H1 (cell line): ENCODE measurements around the gene ZSCAN18. TPM values are rescaled to one million over a fixed set of nuclear protein-coding genes. Genes with fewer than 3 reads are reported as not detected.
"Not testable (repeated sequence)": the region's sequence is repeated elsewhere in the genome, so short reads cannot be mapped to it uniquely, and the experiment has no call there.

Source experiments
- CTCF ChIA-PET: fragments of 300-600 bp; sonication (Branson Sonifier 250); formaldehyde crosslinking; loops from one replicate; lab custom pipeline; 2021; ENCODE audit not compliant: partially characterized antibody; lab: Charles Lee
- POLR2A ChIA-PET: fragments of 300-600 bp; sonication (Branson Sonifier 250); formaldehyde crosslinking; loops from one replicate; lab custom pipeline; 2021; ENCODE audit warnings: inconsistent platforms; ENCODE audit not compliant: partially characterized antibody; lab: Charles Lee
- DNase-seq, 2 experiments: peaks; one replicate each; pipeline versions ENCODE4 v3.0.0 to v3.0.0-alpha.2; 2010 to 2022; ENCODE audit warnings: low spot score in 2 of 2, low read depth in 1 of 2, mixed read lengths in 1 of 2
- FAIRE-seq: peaks from 2 replicates; lab custom pipeline; 2011; peaks lifted over from hg19 to GRCh38; lab: Jason Lieb, UNC
- H2AFZ ChIP-seq: 2 replicates; pipeline ENCODE4 v1.8.1; 2012; ENCODE audit warnings: low read length, inconsistent platforms
- H2AK5ac ChIP-seq: 2 replicates; pipeline ENCODE4 v1.6.1; 2013; ENCODE audit warnings: low read depth, low read length
- H2BK120ac ChIP-seq: replicated peaks from 2 replicates; pipeline ENCODE3; 2013; ENCODE audit warnings: low read depth, low read length, inconsistent platforms
- H2BK12ac ChIP-seq: 2 replicates; pipeline ENCODE4 v1.6.1; 2013; ENCODE audit warnings: low read depth, low read length
- H2BK15ac ChIP-seq: 2 replicates; pipeline ENCODE4 v1.6.1; 2013; ENCODE audit warnings: low read length
- H2BK20ac ChIP-seq: 2 replicates; pipeline ENCODE4 v1.6.1; 2013; ENCODE audit warnings: low read length
- H2BK5ac ChIP-seq: 2 replicates; pipeline ENCODE4 v1.6.1; 2013; ENCODE audit warnings: low read depth, low read length
- H3K14ac ChIP-seq: 2 replicates; pipeline ENCODE4 v1.6.1; 2013; ENCODE audit warnings: inconsistent platforms; ENCODE audit not compliant: insufficient read length
- H3K18ac ChIP-seq: 2 replicates; pipeline ENCODE4 v1.6.1; 2013; ENCODE audit warnings: low read length; ENCODE audit errors: extremely low read depth
- H3K23ac ChIP-seq: 2 replicates; pipeline ENCODE4 v1.6.1; 2013; ENCODE audit warnings: inconsistent platforms; ENCODE audit not compliant: insufficient read length
- H3K23me2 ChIP-seq: 2 replicates; pipeline ENCODE4 v1.6.1; 2013; ENCODE audit warnings: low read depth, low read length
- H3K27ac ChIP-seq: 2 replicates; pipeline ENCODE4 v1.6.1; 2011; ENCODE audit warnings: low read depth, low read length, inconsistent platforms
- H3K27me3 ChIP-seq, 4 experiments: replicated peaks in 1 of 4; 1 replicate in 1 of 4; 2 replicates in 3 of 4; pipeline versions ENCODE4 v1.6.1 to v1.8.1; 2011 to 2013; ENCODE audit warnings: low read length in 3 of 4, mild to moderate bottlenecking in 3 of 4, inconsistent platforms in 2 of 4, mixed read lengths in 2 of 4, moderate library complexity in 1 of 4; ENCODE audit not compliant: control insufficient read depth in 3 of 4, insufficient read depth in 3 of 4; ENCODE audit errors: extremely low read depth in 1 of 4
- H3K36me3 ChIP-seq, 4 experiments: 2 replicates each; pipeline versions ENCODE4 v1.6.1 to v1.8.1; 2011 to 2013; ENCODE audit warnings: mild to moderate bottlenecking in 4 of 4, low read length in 3 of 4, moderate library complexity in 2 of 4, control low read depth in 1 of 4, inconsistent platforms in 1 of 4; ENCODE audit not compliant: insufficient read depth in 4 of 4, control insufficient read depth in 2 of 4
- H3K4ac ChIP-seq: replicated peaks from 2 replicates; pipeline ENCODE3; 2013; ENCODE audit warnings: low read length, low read depth, mixed read lengths, inconsistent platforms; ENCODE audit not compliant: insufficient read length
- H3K4me1 ChIP-seq, 4 experiments: replicated peaks in 1 of 4; 1 replicate in 1 of 4; 2 replicates in 3 of 4; pipeline versions ENCODE4 v1.6.1 to v1.8.1; 2011 to 2013; ENCODE audit warnings: low read length in 3 of 4, inconsistent platforms in 2 of 4, mixed read lengths in 1 of 4; ENCODE audit not compliant: insufficient read depth in 4 of 4, control insufficient read depth in 3 of 4
- H3K4me2 ChIP-seq, 2 experiments: 2 replicates each; pipeline versions ENCODE4 v1.6.1 to v1.8.1; 2011 to 2013; ENCODE audit warnings: low read depth in 2 of 2, low read length in 2 of 2, control low read depth in 1 of 2, inconsistent platforms in 1 of 2, mild to moderate bottlenecking in 1 of 2; ENCODE audit not compliant: insufficient read depth in 1 of 2
- H3K4me3 ChIP-seq, 4 experiments: fragments of 200-600, 300-600 bp in 1 of 4; sonication (generic), shearing (Covaris generic), sonication (Bioruptor Twin) in 1 of 4; 2 replicates each; pipeline versions ENCODE4 v1.5.1 to v1.8.1; 2011 to 2016; ENCODE audit warnings: low read length in 4 of 4, low read depth in 3 of 4, control low read depth in 2 of 4, inconsistent platforms in 2 of 4, mild to moderate bottlenecking in 2 of 4, mixed read lengths in 1 of 4, moderate library complexity in 1 of 4; ENCODE audit not compliant: insufficient read depth in 2 of 4; ENCODE audit errors: extremely low read depth in 1 of 4
- H3K56ac ChIP-seq: replicated peaks from 2 replicates; pipeline ENCODE3; 2013; ENCODE audit warnings: low read depth, mild to moderate bottlenecking, mixed read lengths, low read length, inconsistent platforms; ENCODE audit not compliant: insufficient read length
- H3K79me1 ChIP-seq: 2 replicates; pipeline ENCODE4 v1.6.1; 2013; ENCODE audit warnings: low read depth, low read length, control low read depth
- H3K79me2 ChIP-seq, 2 experiments: 2 replicates each; pipeline versions ENCODE4 v1.6.1 to v1.8.1; 2012 to 2013; ENCODE audit warnings: low read length in 2 of 2, mild to moderate bottlenecking in 2 of 2, inconsistent platforms in 1 of 2; ENCODE audit not compliant: insufficient read depth in 2 of 2, control insufficient read depth in 1 of 2
- H3K9ac ChIP-seq, 4 experiments: replicated peaks in 1 of 4; 1 replicate in 1 of 4; 2 replicates in 3 of 4; pipeline versions ENCODE4 v1.6.1 to v1.8.1; 2011 to 2013; ENCODE audit warnings: low read depth in 3 of 4, low read length in 3 of 4, control low read depth in 2 of 4, mild to moderate bottlenecking in 2 of 4, moderate library complexity in 2 of 4, inconsistent platforms in 1 of 4; ENCODE audit errors: extremely low read depth in 1 of 4
- H3K9me3 ChIP-seq, 2 experiments: 2 replicates each; pipeline versions ENCODE4 v1.6.1 to v1.8.1; 2012 to 2013; ENCODE audit warnings: mild to moderate bottlenecking in 2 of 2, moderate library complexity in 2 of 2, control low read depth in 1 of 2, inconsistent platforms in 1 of 2, low read depth in 1 of 2, low read length in 1 of 2, mixed read lengths in 1 of 2; ENCODE audit not compliant: insufficient read depth in 2 of 2
- H4K20me1 ChIP-seq, 2 experiments: replicated peaks in 1 of 2; 2 replicates each; pipeline versions ENCODE3 to v1.8.1; 2011 to 2013; ENCODE audit warnings: inconsistent platforms in 2 of 2, low read length in 2 of 2, mild to moderate bottlenecking in 1 of 2; ENCODE audit not compliant: insufficient read depth in 2 of 2, control insufficient read depth in 1 of 2
- H4K5ac ChIP-seq: 2 replicates; pipeline ENCODE4 v1.6.1; 2013; ENCODE audit warnings: low read length, low read depth, mixed read lengths, inconsistent platforms; ENCODE audit not compliant: insufficient read length
- H4K8ac ChIP-seq: 2 replicates; pipeline ENCODE4 v1.8.0; 2013; ENCODE audit warnings: mild to moderate bottlenecking, moderate library complexity, low read length, inconsistent platforms; ENCODE audit not compliant: insufficient read depth; ENCODE audit errors: extremely low read depth
- H4K91ac ChIP-seq: replicated peaks from 2 replicates; pipeline ENCODE3; 2013; ENCODE audit warnings: low read length, mixed read lengths, inconsistent platforms; ENCODE audit not compliant: insufficient read length
- CBX8 ChIP-seq: fragments of 300-800, 300-1000 bp; sonication (generic); IDR thresholded peaks from 2 replicates; pipeline ENCODE4 v1.7.1; 2016; ENCODE audit warnings: low read depth, low read length, borderline replicate concordance
- CREB1 ChIP-seq: IDR thresholded peaks from 2 replicates; pipeline ENCODE4 v1.6.1; 2012; ENCODE audit warnings: inconsistent platforms
- GTF2F1 ChIP-seq: IDR thresholded peaks from 2 replicates; pipeline ENCODE4 v1.6.1; 2012; ENCODE audit warnings: low read depth, low read length, improper control_type of control experiment, borderline replicate concordance
- NRF1 ChIP-seq: IDR thresholded peaks from 2 replicates; pipeline ENCODE4 v1.6.1; 2011; ENCODE audit warnings: mild to moderate bottlenecking, low read depth, low read length, improper control_type of control experiment
- POLR2AphosphoS5 ChIP-seq: IDR thresholded peaks from 2 replicates; pipeline ENCODE4 v1.6.1; 2011; ENCODE audit warnings: low read depth, low read length
- SAP30 ChIP-seq: fragments of 300-600 bp; sonication (generic); IDR thresholded peaks from 2 replicates; pipeline ENCODE4 v1.7.1; 2012; ENCODE audit warnings: low read length, moderate library complexity, mild to moderate bottlenecking, inconsistent platforms; ENCODE audit not compliant: insufficient read depth, insufficient replicate concordance
- SIRT6 ChIP-seq: IDR thresholded peaks from one replicate; pipeline ENCODE4 v1.7.1; 2012; ENCODE audit warnings: low read length, inconsistent platforms
- SIX5 ChIP-seq: IDR thresholded peaks from 2 replicates; pipeline ENCODE4 v1.6.1; 2011; ENCODE audit warnings: mild to moderate bottlenecking, low read depth, low read length
- SRF ChIP-seq: IDR thresholded peaks from 2 replicates; pipeline ENCODE4 v1.6.1; 2011; ENCODE audit warnings: mild to moderate bottlenecking, low read depth, low read length, moderate library complexity
- SUZ12 ChIP-seq: fragments of 200-600 bp; sonication (generic); IDR thresholded peaks from 2 replicates; pipeline ENCODE4 v1.6.1; 2012; ENCODE audit warnings: mild to moderate bottlenecking, inconsistent platforms, low read length, moderate library complexity, mixed read lengths
- TAF1 ChIP-seq: IDR thresholded peaks from 2 replicates; pipeline ENCODE4 v1.6.1; 2011; ENCODE audit warnings: mild to moderate bottlenecking, low read depth, low read length
- YY1 ChIP-seq: IDR thresholded peaks from 2 replicates; pipeline ENCODE4 v1.6.1; 2011; ENCODE audit warnings: low read depth, mild to moderate bottlenecking, low read length
- WGBS, 2 experiments: shearing (Covaris generic) in 1 of 2; methylation state at CpG; one replicate each; pipeline versions ENCODE4 v1.1.6 to v1.1.7; 2013 to 2015; ENCODE audit warnings: low lambda C conversion rate in 2 of 2, mixed read lengths in 2 of 2, inconsistent platforms in 1 of 2, low coverage in 1 of 2, missing lambda C conversion rate in 1 of 2; ENCODE audit not compliant: insufficient replicate concordance in 2 of 2, insufficient coverage in 1 of 2, insufficient read length in 1 of 2; ENCODE audit errors: extremely low coverage in 1 of 2, missing lambda C conversion rate in 1 of 2; 5-methylcytosine and 5-hydroxymethylcytosine counted together
- polyA plus RNA-seq, 7 experiments: library from polyadenylated mRNA; depleted of rRNA in 3 of 7; stranded (reverse) in 5 of 7; unstranded in 2 of 7; fragments of >200 nt in 5 of 7; fragments of 200-250 nt in 2 of 7; gene quantifications; 1 replicate in 5 of 7; 2 replicates in 1 of 7; 4 replicates in 1 of 7; pipeline versions ENCODE4 v1.2.1 to v1.2.3, GENCODE V29; 2011 to 2013; ENCODE audit warnings: missing spikeins in 2 of 7, mixed read lengths in 2 of 7
- total RNA-seq: library from RNA; stranded (reverse); fragmentation: NEBNext Ultra II Directional; extraction: Animal tissue kit (Norgen Biotek cat#: 25700); gene quantifications from 2 replicates; pipeline ENCODE4 v1.2.1, GENCODE V29; 2021

ZSCAN18 gene
- total and polyA plus RNA-seq, 2 of the 8 experiments (the other 6 are each of a cell fraction or from before 2014, with no cell fraction given), result 37.0 to 41.4 TPM

- TF ChIP-seq CBX8 (no peak), SUZ12 (no peak), SIRT6 (no peak), YY1 (peak; percentile 93), TAF1 (peak; percentile 81), SIX5 (peak; percentile 23; the same call in 1 of the 2 replicates), CREB1 (peak; percentile 91), GTF2F1 (0 out of 2 replicates have a peak, but pooled peaks have one; percentile 37), POLR2AphosphoS5 (0 out of 2 replicates have a peak, but pooled peaks have one; percentile 16), SAP30 (no peak), SRF (no peak), NRF1 (peak; percentile 66)
These were observed at the start of gene ZSCAN18 (continued) for GRCh38 chr19:58097781-58098681.

DNA sequence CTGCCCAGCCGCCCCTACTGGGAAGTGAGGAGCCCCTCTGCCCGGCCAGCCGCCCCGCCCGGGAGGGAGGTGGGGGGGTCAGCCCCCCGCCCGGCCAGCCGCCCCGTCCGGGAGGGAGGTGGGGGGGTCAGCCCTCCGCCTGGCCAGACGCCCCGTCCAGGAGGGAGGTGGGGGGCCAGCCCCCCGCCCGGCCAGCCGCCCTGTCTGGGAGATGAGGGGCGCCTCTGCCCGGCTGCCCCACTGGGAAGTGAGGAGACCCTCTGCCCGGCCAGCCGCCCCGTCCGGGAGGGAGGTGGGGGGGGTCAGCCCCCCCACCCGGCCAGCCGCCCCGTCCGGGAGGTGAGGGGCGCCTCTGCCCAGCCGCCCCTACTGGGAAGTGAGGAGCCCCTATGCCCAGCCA, 49.4 kb upstream of the ZSCAN18 start:
- H2BK20ac ChIP-seq, H3K27ac ChIP-seq: not testable (repeated sequence)

More for the DNA sequence above, 49.4 kb upstream of the ZSCAN18 start:
- H2AFZ ChIP-seq, H3K9ac ChIP-seq, H3K27me3 ChIP-seq, H4K8ac ChIP-seq, H3K79me1 ChIP-seq, H3K23me2 ChIP-seq, H3K14ac ChIP-seq, H4K5ac ChIP-seq, H3K56ac ChIP-seq, H3K4me1 ChIP-seq, CTCF ChIA-PET, H2AK5ac ChIP-seq, POLR2A ChIA-PET, H3K18ac ChIP-seq, H2BK15ac ChIP-seq, H3K4me2 ChIP-seq, H2BK5ac ChIP-seq, FAIRE-seq, H4K91ac ChIP-seq, H3K36me3 ChIP-seq, H3K4me3 ChIP-seq, H4K20me1 ChIP-seq, H2BK120ac ChIP-seq, H3K23ac ChIP-seq, H2BK12ac ChIP-seq, DNase-seq, H3K4ac ChIP-seq: not testable (repeated sequence)
- no CpG with 5 or more reads among the region's 28 CpGs for WGBS, 2 experiments
- Histone ChIP-seq H3K9me3 (peaks cover 14 to 46% of the 10 kb centered on the region in 2 experiments), H3K79me2 (peaks cover 0 to 25% of the 10 kb centered on the region in 2 experiments; a peak in 2 of 4 replicates)
